HepG2 (cell line): ENCODE data around the gene SPAG9. TPM values are rescaled to one million over a fixed set of nuclear protein-coding genes. Genes with fewer than 3 reads are reported as not detected.

ENCODE experiments used
- ATAC-seq: fragments of 200-7000 bp; cut with Tn5 transposase; 3 replicates; pipeline ENCODE4 v1.9.1; 2020; ENCODE audit warnings: mild to moderate bottlenecking, moderate library complexity
- BruUV-seq: library from RNA; stranded (reverse); fragments of 400-500 nt; replicated peaks from 2 replicates; lab custom pipeline; 2021; lab: Mats Ljungman, UMichigan
- CTCF ChIA-PET: fragments of 300-600 bp; formaldehyde crosslinking; extraction: SDS; loops from one replicate; lab custom pipeline; 2021; ENCODE audit warnings: low total read pairs, inconsistent platforms, low intra/inter-chr PET ratio; lab: Yijun Ruan, JAX
- POLR2A ChIA-PET: fragments of 350-600 bp; sonication (Branson Sonifier 250); formaldehyde crosslinking; loops from one replicate; lab custom pipeline; 2020; ENCODE audit warnings: antibody characterized with exemption, inconsistent platforms; lab: Yijun Ruan, JAX
- DNase-seq: peaks from one replicate; pipeline ENCODE4 v3.0.0-alpha.2; 2015; ENCODE audit warnings: low spot score
- FAIRE-seq: peaks from 3 replicates; lab custom pipeline; 2011; peaks lifted over from hg19 to GRCh38; lab: Jason Lieb, UNC
- H2AFZ ChIP-seq: one replicate; pipeline ENCODE4 v1.6.1; 2011; ENCODE audit warnings: low read length, inconsistent platforms
- H3K27ac ChIP-seq: fragments of 300-600 bp; 3 replicates; pipeline ENCODE4 v1.8.0; 2011; ENCODE audit warnings: mixed run types, mild to moderate bottlenecking, mixed read lengths, low read length, inconsistent platforms; ENCODE audit not compliant: insufficient read depth; ENCODE audit errors: extremely low read length
- H3K27me3 ChIP-seq, 2 experiments: fragments of 200-600 bp in 1 of 2; 2 replicates in 1 of 2; 3 replicates in 1 of 2; pipeline versions ENCODE4 v1.6.0 to v1.8.0; 2011; ENCODE audit warnings: low read length in 2 of 2, mild to moderate bottlenecking in 2 of 2, moderate library complexity in 2 of 2, inconsistent platforms in 1 of 2; ENCODE audit not compliant: insufficient read depth in 2 of 2, control insufficient read depth in 1 of 2
- H3K36me3 ChIP-seq, 2 experiments: fragments of 200-600 bp in 1 of 2; replicated peaks in 1 of 2; 2 replicates in 1 of 2; 3 replicates in 1 of 2; pipeline versions ENCODE4 v1.5.1 to v1.8.0; 2011; ENCODE audit warnings: low read length in 2 of 2, inconsistent platforms in 1 of 2; ENCODE audit not compliant: insufficient read depth in 2 of 2, control insufficient read depth in 1 of 2
- H3K4me1 ChIP-seq: 2 replicates; pipeline ENCODE4 v1.5.1; 2012; ENCODE audit warnings: low read length, inconsistent platforms; ENCODE audit not compliant: insufficient read depth
- H3K4me2 ChIP-seq: 2 replicates; pipeline ENCODE4 v1.6.0; 2011; ENCODE audit warnings: low read depth, low read length, inconsistent platforms
- H3K4me3 ChIP-seq, 3 experiments: fragments of 200-600 bp in 1 of 3; sonication (generic), shearing (Covaris generic) in 1 of 3; replicated peaks in 1 of 3; 2 replicates each; pipeline ENCODE4 v1.5.1; 2011 to 2016; ENCODE audit warnings: low read length in 3 of 3, inconsistent platforms in 2 of 3, low read depth in 2 of 3, mild to moderate bottlenecking in 2 of 3, control low read depth in 1 of 3, mixed read lengths in 1 of 3; ENCODE audit not compliant: insufficient read depth in 1 of 3
- H3K79me2 ChIP-seq: one replicate; pipeline ENCODE4 v1.6.1; 2011; ENCODE audit warnings: low read length, inconsistent platforms; ENCODE audit not compliant: insufficient read depth
- H3K9ac ChIP-seq: 2 replicates; pipeline ENCODE4 v1.6.0; 2011; ENCODE audit warnings: mild to moderate bottlenecking, low read depth, low read length, inconsistent platforms; ENCODE audit not compliant: insufficient read depth
- H3K9me3 ChIP-seq: 2 replicates; pipeline ENCODE4 v1.5.1; 2012; ENCODE audit warnings: mild to moderate bottlenecking, low read length
- H4K20me1 ChIP-seq: 2 replicates; pipeline ENCODE4 v1.6.0; 2011; ENCODE audit warnings: inconsistent platforms, mild to moderate bottlenecking, low read length, moderate library complexity; ENCODE audit not compliant: insufficient read depth
- FOXK1 ChIP-seq: sonication (generic); formaldehyde crosslinking; IDR thresholded peaks from 2 replicates; pipeline ENCODE4 v1.4.0; 2020; ENCODE audit warnings: low read depth, missing genetic modification reagents, borderline replicate concordance
- MTERF4 ChIP-seq: sonication (generic); formaldehyde crosslinking; IDR thresholded peaks from 2 replicates; pipeline ENCODE4 v1.8.0; 2023; ENCODE audit warnings: mild to moderate bottlenecking, missing genetic modification reagents
- RBAK ChIP-seq: sonication (generic); formaldehyde crosslinking; IDR thresholded peaks from 2 replicates; pipeline ENCODE4 v1.5.1; 2020; ENCODE audit warnings: mild to moderate bottlenecking, missing genetic modification reagents
- WIZ ChIP-seq: sonication (generic); formaldehyde crosslinking; IDR thresholded peaks from 2 replicates; pipeline ENCODE4 v1.5.1; 2020; ENCODE audit warnings: mild to moderate bottlenecking, missing genetic modification reagents
- YEATS4 ChIP-seq: sonication (generic); formaldehyde crosslinking; IDR thresholded peaks from 2 replicates; pipeline ENCODE4 v1.4.0; 2020; ENCODE audit warnings: missing genetic modification reagents, borderline replicate concordance
- ZFP62 ChIP-seq: sonication (generic); formaldehyde crosslinking; IDR thresholded peaks from 2 replicates; pipeline ENCODE4 v1.4.0; 2020; ENCODE audit warnings: missing genetic modification reagents
- ZNF234 ChIP-seq: sonication (generic); formaldehyde crosslinking; conservative IDR thresholded peaks from 2 replicates; pipeline ENCODE4 v1.5.1; 2020; ENCODE audit warnings: mild to moderate bottlenecking, missing genetic modification reagents
- ZNF468 ChIP-seq: sonication (generic); formaldehyde crosslinking; IDR thresholded peaks from 2 replicates; pipeline ENCODE4 v1.8.0; 2022; ENCODE audit warnings: mild to moderate bottlenecking, moderate library complexity, missing genetic modification reagents
- WGBS: methylation state at CpG from one replicate; pipeline ENCODE4 v1.1.6; 2017; ENCODE audit warnings: low lambda C conversion rate; 5-methylcytosine and 5-hydroxymethylcytosine counted together
- in situ Hi-C: cut with HindIII; loops from 2 replicates; pipeline ENCODE4 v1.10.0; 2017; ENCODE audit warnings: low pct_unique_long_range_greater_than_20kb; ENCODE audit not compliant: extremely low pct_ligation_motif_present
- intact Hi-C: fragments of 100-400 bp; cut with micrococcal nuclease; formaldehyde crosslinking; loops from one replicate; pipeline ENCODE4 v1.10.0; 2022; ENCODE audit not compliant: unreplicated experiment
- polyA plus RNA-seq, 8 experiments: library from polyadenylated mRNA; depleted of rRNA in 3 of 8; stranded (reverse) in 7 of 8; unstranded in 1 of 8; fragments of >200 nt; fragmentation: Illumina TruSeq in 4 of 8; extraction: Trizol in 4 of 8; gene quantifications; 2 replicates each; pipeline versions ENCODE4 v1.2.1 to v1.2.3, GENCODE V29; 2011 to 2016; ENCODE audit warnings: low read depth in 4 of 8, missing spikeins in 1 of 8, mixed read lengths in 1 of 8; ENCODE audit not compliant: insufficient read depth in 1 of 8
- total RNA-seq, 5 experiments: library from RNA; depleted of rRNA; stranded (reverse); fragments of >200 nt; fragmentation: Illumina TruSeq; extraction: Trizol; gene quantifications; 2 replicates each; pipeline ENCODE4 v1.2.3, GENCODE V29; 2016; ENCODE audit warnings: low read depth in 1 of 5
- TF ChIP-seq, protein P1 (sequence below): sonication (generic); formaldehyde crosslinking; IDR thresholded peaks from 2 replicates; pipeline ENCODE4 v1.8.1; 2023; ENCODE audit warnings: mild to moderate bottlenecking, moderate library complexity, missing genetic modification reagents
- TF ChIP-seq, protein P2 (sequence below): sonication (generic); formaldehyde crosslinking; IDR thresholded peaks from 2 replicates; pipeline ENCODE4 v1.5.0; 2020; ENCODE audit warnings: mild to moderate bottlenecking, missing genetic modification reagents

SPAG9 gene
- total and polyA plus RNA-seq, 2 of the 13 experiments (the other 11 are each of a cell fraction or from before 2014, with no cell fraction given), result 43.2 to 78.6 TPM

GRCh38 chr17:50939542-50939794 lies 181.2 kb downstream of the SPAG9 start (continued):
- TF ChIP-seq MTERF4 (CRISPR knock-in tag) (0 out of 2 replicates have a peak, but pooled peaks have one; percentile 69), ZNF468 (CRISPR knock-in tag) (no peak), FOXK1 (no peak), YEATS4 (no peak), ZNF234 (no peak), RBAK (CRISPR knock-in tag) (no peak), ZFP62 (no peak)
- TF ChIP-seq, protein P1, sequence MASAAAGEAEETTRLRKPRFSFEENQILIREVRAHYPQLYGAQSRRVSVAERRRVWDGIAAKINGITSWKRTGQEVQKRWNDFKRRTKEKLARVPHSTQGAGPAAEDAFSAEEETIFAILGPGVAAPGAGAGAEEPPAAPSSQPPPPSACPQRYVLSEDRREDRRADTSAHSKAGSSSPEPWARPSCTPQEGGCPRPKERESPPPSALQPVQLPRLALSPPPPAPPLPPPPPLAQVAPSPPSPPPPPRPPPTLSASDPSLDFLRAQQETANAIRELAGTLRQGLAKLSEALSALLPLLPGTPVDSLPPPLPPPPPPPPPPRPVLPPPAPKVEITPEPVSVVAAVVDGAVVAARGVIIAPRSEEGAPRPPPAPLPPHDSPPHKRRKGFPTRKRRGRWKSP, result no peak

DNA sequence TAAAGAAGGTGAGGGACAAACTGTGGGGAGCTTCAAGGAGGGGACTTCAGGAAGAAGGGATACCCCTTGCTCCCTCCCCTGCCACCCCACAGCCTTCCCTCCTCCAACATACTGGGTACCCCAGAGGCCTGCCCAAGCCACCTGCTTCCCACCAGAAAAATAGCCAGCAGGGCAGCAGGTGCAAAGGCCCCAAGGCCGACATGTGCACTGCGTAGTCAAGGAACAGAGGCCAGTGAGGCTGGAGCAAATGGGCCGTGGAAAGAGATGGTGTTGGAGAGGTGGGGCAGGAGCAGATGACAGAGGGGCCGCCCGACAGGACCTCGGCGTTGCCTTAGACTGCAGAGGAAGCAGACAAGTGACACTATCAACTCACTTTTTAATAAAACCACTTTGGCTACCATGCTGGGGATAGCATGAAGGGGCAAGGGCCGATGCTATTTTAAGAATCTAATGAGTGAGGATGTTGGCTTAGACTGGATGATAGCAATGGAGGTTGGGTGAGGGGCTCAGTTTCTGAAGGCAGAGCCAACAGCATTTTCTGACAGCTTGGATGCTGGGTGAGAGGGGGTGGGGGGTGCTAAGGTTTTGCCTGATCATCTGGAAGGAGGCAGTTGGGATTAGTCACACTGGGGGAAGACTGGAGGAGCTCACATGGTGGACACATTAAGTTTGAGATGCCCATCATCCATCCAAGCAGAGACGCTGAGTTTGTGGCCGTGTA lies 181.7 kb downstream of the SPAG9 start:
- ChIA-PET CTCF (no interaction called here), POLR2A (interaction anchor here (1.4 to 12.2 kb wide), 9 partner anchors 8 to 86 kb away, joined by 3 to 510 read pairs (median 8); partner anchors contain the start of gene TOB1)
- H3K27ac ChIP-seq, result no peak overlapping the region
- H3K4me1 ChIP-seq, result peaks cover 75% of the 10 kb centered on the region
- FAIRE-seq (no peak), DNase-seq (no peak), ATAC-seq (no peak)
- intact Hi-C loops, result no loop called here
- no peak overlapping the region for H3K9ac ChIP-seq
- peaks cover 5% of the 10 kb centered on the region for H3K79me2 ChIP-seq
- peak overlapping the region; percentile 84; the same call in 1 of the 2 replicates for H3K4me2 ChIP-seq
- no peaks in the 10 kb centered on the region for H3K9me3 ChIP-seq
- no peak overlapping the region for H2AFZ ChIP-seq
- H3K36me3 ChIP-seq, result no peaks in the 10 kb centered on the region
- no peaks in the 10 kb centered on the region for H3K27me3 ChIP-seq
- BruUV-seq, result no TSS peak
- in situ Hi-C loops, result no loop called here
- H3K4me3 ChIP-seq, result no peak overlapping the region
- WGBS, result 83% methylated on average over 10 of the region's 10 CpGs
- TF ChIP-seq WIZ (CRISPR knock-in tag), result 0 out of 2 replicates have a peak, but pooled peaks have one; percentile 16
- TF ChIP-seq, protein P2, sequence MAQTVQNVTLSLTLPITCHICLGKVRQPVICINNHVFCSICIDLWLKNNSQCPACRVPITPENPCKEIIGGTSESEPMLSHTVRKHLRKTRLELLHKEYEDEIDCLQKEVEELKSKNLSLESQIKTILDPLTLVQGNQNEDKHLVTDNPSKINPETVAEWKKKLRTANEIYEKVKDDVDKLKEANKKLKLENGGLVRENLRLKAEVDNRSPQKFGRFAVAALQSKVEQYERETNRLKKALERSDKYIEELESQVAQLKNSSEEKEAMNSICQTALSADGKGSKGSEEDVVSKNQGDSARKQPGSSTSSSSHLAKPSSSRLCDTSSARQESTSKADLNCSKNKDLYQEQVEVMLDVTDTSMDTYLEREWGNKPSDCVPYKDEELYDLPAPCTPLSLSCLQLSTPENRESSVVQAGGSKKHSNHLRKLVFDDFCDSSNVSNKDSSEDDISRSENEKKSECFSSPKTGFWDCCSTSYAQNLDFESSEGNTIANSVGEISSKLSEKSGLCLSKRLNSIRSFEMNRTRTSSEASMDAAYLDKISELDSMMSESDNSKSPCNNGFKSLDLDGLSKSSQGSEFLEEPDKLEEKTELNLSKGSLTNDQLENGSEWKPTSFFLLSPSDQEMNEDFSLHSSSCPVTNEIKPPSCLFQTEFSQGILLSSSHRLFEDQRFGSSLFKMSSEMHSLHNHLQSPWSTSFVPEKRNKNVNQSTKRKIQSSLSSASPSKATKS (CRISPR knock-in tag), result no peak
- no peaks in the 10 kb centered on the region for H4K20me1 ChIP-seq
